ENCODE results near the gene EP400. TPM values are rescaled to one million over a fixed set of nuclear protein-coding genes. Genes with fewer than 3 reads are reported as not detected.

Gene EP400
- total and polyA plus RNA-seq, 2 of the 8 experiments (the other 6 are each of a cell fraction or from before 2014, with no cell fraction given): 13.1 to 69.7 TPM

DNA sequence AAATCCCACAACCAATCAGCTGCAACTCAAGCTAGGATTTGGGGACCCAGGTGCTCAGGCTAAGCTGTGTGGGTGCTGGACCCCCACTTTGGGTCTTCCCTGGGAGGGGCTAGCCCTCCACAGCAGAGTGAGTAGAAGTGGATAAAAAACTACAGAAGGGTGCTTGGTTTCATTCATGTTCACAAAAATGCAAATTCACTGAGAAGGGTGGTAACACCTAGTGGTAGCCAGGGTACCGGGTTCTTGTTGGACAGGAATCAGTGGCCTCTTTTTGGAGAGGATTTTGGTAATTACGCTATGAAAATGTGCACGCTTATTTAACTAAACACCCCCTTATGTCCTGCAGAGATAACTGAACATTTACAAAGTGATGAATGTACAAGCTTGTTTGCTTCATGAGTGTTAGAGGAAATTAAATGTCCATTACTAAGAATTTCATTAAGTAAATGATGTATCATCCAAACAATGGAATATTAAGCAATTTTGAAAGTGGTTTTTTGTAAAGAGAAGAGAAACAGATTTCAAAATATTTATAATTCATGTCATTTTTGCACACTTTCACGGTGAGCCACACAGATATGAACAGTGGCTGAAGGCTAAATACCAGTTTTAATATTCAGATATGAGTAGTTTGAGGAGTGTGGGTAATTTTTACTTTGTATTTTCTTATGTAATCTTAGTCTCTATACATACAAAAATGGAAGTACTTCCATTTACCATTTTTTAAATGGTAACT, 116.0 kb downstream of the EP400 start:
- Histone ChIP-seq H2BK15ac (ENCODE audit: low read length) (no peak overlapping the region), H2AFZ (ENCODE audit: low read length) (no peak overlapping the region), H3K9ac (replicated peaks in 1 of 4; ENCODE audit: extremely low read depth in 1 of 4, low read depth in 3 of 4, low read length in 3 of 4) (no peak overlapping the region), H3K36me3 (ENCODE audit: control insufficient read depth in 2 of 4, insufficient read depth in 4 of 4, low read length in 3 of 4) (peaks cover 12 to 56% (median 45%) of the 10 kb centered on the region in 4 experiments), H4K91ac (replicated peaks; ENCODE audit: insufficient read length, low read length) (no peak overlapping the region), H2BK5ac (ENCODE audit: low read depth, low read length) (no peak overlapping the region), H4K8ac (ENCODE audit: extremely low read depth, insufficient read depth, low read length) (no peak overlapping the region), H3K4me1 (replicated peaks in 1 of 4; ENCODE audit: control insufficient read depth in 3 of 4, insufficient read depth in 4 of 4, low read length in 3 of 4) (no peaks in the 10 kb centered on the region), H3K56ac (replicated peaks; ENCODE audit: insufficient read length, low read depth, low read length) (no peak overlapping the region), H3K14ac (ENCODE audit: insufficient read length) (no peak overlapping the region), H3K23me2 (ENCODE audit: low read depth, low read length) (no peaks in the 10 kb centered on the region), H3K4ac (replicated peaks; ENCODE audit: insufficient read length, low read depth, low read length) (no peak overlapping the region), H2AK5ac (ENCODE audit: low read depth, low read length) (no peak overlapping the region), H3K4me2 (ENCODE audit: insufficient read depth in 1 of 2, low read depth in 2 of 2, low read length in 2 of 2) (no peak overlapping the region), H2BK12ac (ENCODE audit: low read depth, low read length) (no peak overlapping the region), H3K9me3 (ENCODE audit: insufficient read depth in 2 of 2, low read depth in 1 of 2, low read length in 1 of 2) (no peaks in the 10 kb centered on the region), H3K79me1 (ENCODE audit: low read depth, low read length) (no peaks in the 10 kb centered on the region; the same call in 1 of the 2 replicates), H4K20me1 (replicated peaks in 1 of 2; ENCODE audit: control insufficient read depth in 1 of 2, insufficient read depth in 2 of 2, low read length in 2 of 2) (peaks cover 0 to 13% of the 10 kb centered on the region in 2 experiments), H2BK120ac (replicated peaks; ENCODE audit: low read depth, low read length) (no peak overlapping the region), H3K4me3 (ENCODE audit: extremely low read depth in 1 of 4, insufficient read depth in 2 of 4, low read depth in 3 of 4, low read length in 4 of 4) (no peak overlapping the region), H2BK20ac (ENCODE audit: low read length) (no peak overlapping the region), H3K79me2 (ENCODE audit: control insufficient read depth in 1 of 2, insufficient read depth in 2 of 2, low read length in 2 of 2) (no peaks in the 10 kb centered on the region), H3K27me3 (replicated peaks in 1 of 4; ENCODE audit: control insufficient read depth in 3 of 4, extremely low read depth in 1 of 4, insufficient read depth in 3 of 4, low read length in 3 of 4) (no peaks in the 10 kb centered on the region), H3K23ac (ENCODE audit: insufficient read length) (no peak overlapping the region), H3K18ac (ENCODE audit: extremely low read depth, low read length) (no peak overlapping the region), H4K5ac (ENCODE audit: insufficient read length, low read depth, low read length) (no peak overlapping the region), H3K27ac (ENCODE audit: low read depth, low read length) (no peak overlapping the region)
- FAIRE-seq (no peak), DNase-seq (ENCODE audit: low read depth in 1 of 2, low spot score in 2 of 2) (no peak)
- CTCF ChIA-PET (ENCODE audit: partially characterized antibody): interaction anchor here (1.4 kb wide), 1 partner anchor 14 kb away, joined by 8 read pairs; no protein-coding TSS in a partner anchor
- POLR2A ChIA-PET (ENCODE audit: partially characterized antibody): interaction anchor here (0.7 kb wide), 1 partner anchor 10 kb away, joined by 3 read pairs; no protein-coding TSS in a partner anchor
- WGBS, 2 experiments (ENCODE audit: extremely low coverage in 1 of 2, insufficient coverage in 1 of 2, insufficient read length in 1 of 2, insufficient replicate concordance in 2 of 2, low coverage in 1 of 2, low lambda C conversion rate in 2 of 2, missing lambda C conversion rate in 1 of 2): 96% methylated on average over 4 of the region's 4 CpGs; no CpG with 5 or more reads in 1 of the 2 experiments
- TF ChIP-seq TBP (IDR thresholded peaks at IDR 0.05; ENCODE audit: low read depth, low read length) (no peak), PHF8 (conservative IDR thresholded peaks at IDR 0.05; ENCODE audit: low read depth, low read length) (no peak), CBX5 (IDR thresholded peaks at IDR 0.05; ENCODE audit: low read depth, low read length) (no peak), BACH1 (IDR thresholded peaks at IDR 0.05; ENCODE audit: low read length) (no peak)

All from H1 (cell line).